Prostate gland (tissue), 2 donors: Measurements from ENCODE around the gene ITGAD. TPM values are rescaled to one million over a fixed set of nuclear protein-coding genes. Genes with fewer than 3 reads are reported as not detected.

Experiments
- DNase-seq: peaks from one replicate; pipeline ENCODE4 v3.0.0-alpha.2; 2019; ENCODE audit warnings: low spot score
- H3K27ac ChIP-seq, 2 donors: fragments of 200-600 bp; sonication (generic); 2 replicates each; pipeline ENCODE4 v1.5.1; 2017 to 2019
- H3K27me3 ChIP-seq: fragments of 200-600 bp; sonication (generic); replicated peaks from 2 replicates; pipeline ENCODE4 v1.5.1; 2019; ENCODE audit not compliant: insufficient read depth
- H3K36me3 ChIP-seq, 2 donors: fragments of 200-600 bp; sonication (generic); 1 replicate in 1 of 2; 2 replicates in 1 of 2; pipeline versions ENCODE4 v1.5.1 to v1.8.1; 2017 to 2019
- H3K4me1 ChIP-seq: fragments of 200-600 bp; sonication (generic); replicated peaks from 2 replicates; pipeline ENCODE4 v1.5.1; 2019
- H3K4me3 ChIP-seq, 2 donors: fragments of 200-600 bp; sonication (generic); 2 replicates each; pipeline ENCODE4 v1.5.1; 2017 to 2019
- H3K9me3 ChIP-seq: fragments of 200-600 bp; sonication (generic); 2 replicates; pipeline ENCODE4 v1.5.1; 2017
- CTCF ChIP-seq, 4 experiments: fragments of 200-600 bp in 2 of 4; fragments of 450-650 bp in 2 of 4; sonication (generic) in 2 of 4; IDR thresholded peaks; 1 replicate in 3 of 4; 2 replicates in 1 of 4; pipeline ENCODE4 v1.5.1; 2016 to 2019; ENCODE audit warnings: antibody characterized with exemption in 4 of 4, mild to moderate bottlenecking in 2 of 4, moderate library complexity in 2 of 4
- POLR2A ChIP-seq: fragments of 450-650 bp; IDR thresholded peaks from one replicate; pipeline ENCODE4 v1.6.1; 2016; ENCODE audit warnings: antibody characterized with exemption, mild to moderate bottlenecking
- POLR2AphosphoS5 ChIP-seq: sonication (generic); formaldehyde crosslinking; IDR thresholded peaks from one replicate; pipeline ENCODE4 v1.6.1; 2017; ENCODE audit warnings: antibody characterized with exemption
- WGBS: methylation state at CpG from one replicate; pipeline ENCODE4 v1.1.5; 2018; 5-methylcytosine and 5-hydroxymethylcytosine counted together
- intact Hi-C: fragments of 100-400 bp; cut with DNase I; formaldehyde crosslinking; loops from one replicate; pipeline ENCODE4 v1.14.2; 2022
- total RNA-seq, 2 donors: library from RNA; depleted of rRNA; stranded (reverse); fragments of >200 nt; gene quantifications; one replicate each; pipeline ENCODE4 v1.1.0, GENCODE V29; 2016

ITGAD gene
- total RNA-seq, 2 donors from 2014 or later = not detected

GRCh38 chr16:31417916-31418315, 24.8 kb downstream of the ITGAD start:
- Histone ChIP-seq H3K9me3 (no peaks in the 10 kb centered on the region), H3K27me3 (no peaks in the 10 kb centered on the region), H3K4me3 (no peak overlapping the region), H3K36me3 (no peaks in the 10 kb centered on the region), H3K27ac (no peak overlapping the region), H3K4me1 (no peaks in the 10 kb centered on the region)
- intact Hi-C loops = no loop called here
- 86% methylated on average over 5 of the region's 5 CpGs for WGBS
- TF ChIP-seq POLR2A = no peak
- no peak for TF ChIP-seq CTCF (IDR thresholded peaks at IDR 0.05)
- TF ChIP-seq POLR2AphosphoS5 = no peak
- DNase-seq = no peak

GRCh38 chr16:31420037-31420436, 26.9 kb downstream of the ITGAD start:
- intact Hi-C loops = no loop called here
- Histone ChIP-seq H3K36me3 (no peaks in the 10 kb centered on the region), H3K27ac (no peak overlapping the region), H3K9me3 (no peaks in the 10 kb centered on the region), H3K4me1 (no peaks in the 10 kb centered on the region), H3K27me3 (peaks cover 4% of the 10 kb centered on the region), H3K4me3 (no peak overlapping the region)
- no peak for TF ChIP-seq CTCF (IDR thresholded peaks at IDR 0.05)
- TF ChIP-seq POLR2AphosphoS5 = no peak
- TF ChIP-seq POLR2A = no peak
- whole genome bisulfite sequencing = 81% methylated on average over 3 of the region's 3 CpGs
- no peak for DNase-seq

- Histone ChIP-seq H3K27me3 (peaks cover 4% of the 10 kb centered on the region), H3K4me1 (no peaks in the 10 kb centered on the region), H3K36me3 (no peaks in the 10 kb centered on the region), H3K4me3 (no peak overlapping the region), H3K27ac (no peak overlapping the region), H3K9me3 (no peaks in the 10 kb centered on the region)
- DNase-seq = no peak
- TF ChIP-seq POLR2AphosphoS5 (no peak), POLR2A (no peak), CTCF (IDR thresholded peaks at IDR 0.05) (no peak)
- WGBS = 64% methylated on average over 6 of the region's 6 CpGs
- intact Hi-C loops = no loop called here
Measured at GRCh38 chr16:31421587-31421986, 28.5 kb downstream of the ITGAD start.

GRCh38 chr16:31423241-31423640, 30.1 kb downstream of the ITGAD start:
- DNase-seq = no peak
- TF ChIP-seq POLR2AphosphoS5 (no peak), POLR2A (no peak), CTCF (IDR thresholded peaks at IDR 0.05) (no peak)
- no peak overlapping the region for H3K27ac ChIP-seq
- H3K4me1 ChIP-seq = no peaks in the 10 kb centered on the region
- H3K36me3 ChIP-seq = no peaks in the 10 kb centered on the region
- intact Hi-C loops = no loop called here
- H3K4me3 ChIP-seq = no peak overlapping the region
- peaks cover 4% of the 10 kb centered on the region for H3K27me3 ChIP-seq
- WGBS = 69% methylated on average over 3 of the region's 3 CpGs
- H3K9me3 ChIP-seq = no peaks in the 10 kb centered on the region

GRCh38 chr16:31423801-31424200, 30.7 kb downstream of the ITGAD start:
- Histone ChIP-seq H3K4me3 (no peak overlapping the region), H3K27ac (no peak overlapping the region), H3K4me1 (no peaks in the 10 kb centered on the region), H3K36me3 (no peaks in the 10 kb centered on the region), H3K9me3 (no peaks in the 10 kb centered on the region), H3K27me3 (peaks cover 4% of the 10 kb centered on the region)
- no peak for DNase-seq
- intact Hi-C loops = no loop called here
- no peak for TF ChIP-seq POLR2A
- no peak for TF ChIP-seq POLR2AphosphoS5
- no peak for TF ChIP-seq CTCF (IDR thresholded peaks at IDR 0.05)
- WGBS = 27% methylated on average over 12 of the region's 12 CpGs
